Effector memory CD4-positive, alpha-beta T cell (primary cell): Measurements from ENCODE around the gene CACNA1C.

Experiments
- DNase-seq, 3 donors: peaks; one replicate each; pipeline ENCODE4 v3.0.0-alpha.2; 2020
- H3K27ac ChIP-seq: 2 replicates; pipeline ENCODE4 v1.7.0; 2013; ENCODE audit warnings: mild to moderate bottlenecking, low read length, moderate library complexity; ENCODE audit not compliant: insufficient read depth, poor library complexity, severe bottlenecking
- H3K27me3 ChIP-seq: replicated peaks from 2 replicates; pipeline ENCODE4 v1.7.0; 2013; ENCODE audit warnings: mild to moderate bottlenecking, low read length; ENCODE audit not compliant: insufficient read depth, control insufficient read depth, poor library complexity, severe bottlenecking
- H3K36me3 ChIP-seq: 2 replicates; pipeline ENCODE4 v1.7.0; 2013; ENCODE audit warnings: mild to moderate bottlenecking, low read length, moderate library complexity; ENCODE audit not compliant: control insufficient read depth, insufficient read depth
- H3K4me1 ChIP-seq: 2 replicates; pipeline ENCODE4 v1.7.0; 2013; ENCODE audit warnings: low read length, mild to moderate bottlenecking; ENCODE audit not compliant: control insufficient read depth, insufficient read depth, poor library complexity, severe bottlenecking
- H3K4me3 ChIP-seq: 2 replicates; pipeline ENCODE4 v1.7.0; 2013; ENCODE audit warnings: low read length, low read depth, mild to moderate bottlenecking; ENCODE audit not compliant: insufficient read depth, poor library complexity, severe bottlenecking
- H3K9me3 ChIP-seq: 2 replicates; pipeline ENCODE4 v1.7.0; 2013; ENCODE audit warnings: mild to moderate bottlenecking, low read length, moderate library complexity; ENCODE audit not compliant: control insufficient read depth
- total RNA-seq, 3 donors: gene quantifications; one replicate each; lab custom pipeline; 2026; lab: John Stamatoyannopoulos, UW

Gene CACNA1C
- total RNA-seq: 0.52 to 2.3 (median 1.5) reads per million in 3 donors

DNA sequence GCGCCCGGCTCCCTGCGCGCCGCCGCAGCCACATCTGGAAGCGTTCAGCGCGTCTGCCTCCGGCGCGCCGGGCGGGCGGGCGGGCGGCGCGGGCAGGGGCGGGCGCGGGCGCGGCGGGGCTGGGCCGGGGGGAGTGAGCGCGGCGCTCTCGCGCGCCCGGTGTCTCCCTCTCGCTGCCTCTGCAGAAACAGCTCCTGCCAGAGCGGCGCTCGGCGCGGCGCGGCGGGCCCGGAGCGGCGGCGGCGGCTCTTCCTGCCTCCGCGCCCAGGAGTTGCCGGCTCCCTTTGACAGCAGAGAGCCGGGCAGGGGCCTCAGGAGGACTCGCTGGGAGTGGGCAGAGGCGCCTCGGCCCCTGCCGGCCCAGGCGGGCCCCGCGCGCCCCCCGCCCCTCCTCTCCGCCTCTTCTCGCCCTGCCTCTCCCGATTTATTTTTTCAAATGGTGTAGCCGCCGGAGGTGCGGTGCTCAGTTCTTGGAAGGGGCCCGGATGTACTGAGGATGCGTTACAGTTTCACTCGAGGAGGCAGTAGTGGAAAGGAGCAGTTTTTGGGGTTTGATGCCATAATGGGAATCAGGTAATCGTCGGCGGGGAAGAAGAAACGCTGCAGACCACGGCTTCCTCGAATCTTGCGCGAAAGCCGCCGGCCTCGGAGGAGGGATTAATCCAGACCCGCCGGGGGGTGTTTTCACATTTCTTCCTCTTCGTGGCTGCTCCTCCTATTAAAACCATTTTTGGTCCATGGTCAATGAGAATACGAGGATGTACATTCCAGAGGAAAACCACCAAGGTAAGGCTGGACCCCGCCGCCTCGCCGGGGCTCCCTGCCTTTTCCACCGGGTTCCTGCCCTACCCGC lies at the start of gene CACNA1C:
Gene CACNA1C (plus strand): TSS at position 162 of the 853 bp plus-strand sequence. CDS start 576 bp downstream, at position 738.
- Histone ChIP-seq H3K27ac (no peak within 1 kb of the TSS), H3K27me3 (peaks cover 28% of the 10 kb centered on the region), H3K9me3 (no peaks in the 10 kb centered on the region), H3K4me1 (peaks cover 8% of the 10 kb centered on the region), H3K36me3 (no peaks in the 10 kb centered on the region), H3K4me3 (peak within 1 kb of the TSS; percentile 59)
- DNase-seq: no peak

DNA sequence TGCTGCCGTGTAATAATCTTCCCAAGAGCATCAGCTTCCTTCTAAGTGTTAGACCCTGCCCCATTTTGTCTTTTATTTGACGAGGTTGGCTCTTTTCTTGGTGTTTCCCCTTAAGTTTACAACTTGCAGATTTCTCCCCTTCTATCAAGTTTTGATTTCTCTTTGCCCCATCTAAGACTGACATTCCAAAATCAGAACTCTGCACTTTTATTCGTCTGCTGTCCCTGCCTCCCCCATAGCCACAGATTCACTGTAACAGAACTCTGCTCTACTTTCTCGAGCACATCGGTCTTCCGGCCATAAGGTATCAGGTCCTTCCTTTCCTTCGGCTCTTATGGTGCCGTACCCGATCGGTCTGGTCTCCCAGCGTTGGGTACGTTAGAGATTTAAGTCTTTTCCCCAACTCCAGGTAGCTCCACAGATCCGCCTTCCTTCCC lies 49.1 kb upstream of the CACNA1C start:
- no peaks in the 10 kb centered on the region for H3K27me3 ChIP-seq
- H3K4me1 ChIP-seq: peaks cover 5% of the 10 kb centered on the region
- peak overlapping the region; percentile 94 for H3K4me3 ChIP-seq
- peak overlapping the region; percentile 86 for H3K27ac ChIP-seq
- H3K9me3 ChIP-seq: no peaks in the 10 kb centered on the region
- no peak for DNase-seq
- no peaks in the 10 kb centered on the region for H3K36me3 ChIP-seq

DNA sequence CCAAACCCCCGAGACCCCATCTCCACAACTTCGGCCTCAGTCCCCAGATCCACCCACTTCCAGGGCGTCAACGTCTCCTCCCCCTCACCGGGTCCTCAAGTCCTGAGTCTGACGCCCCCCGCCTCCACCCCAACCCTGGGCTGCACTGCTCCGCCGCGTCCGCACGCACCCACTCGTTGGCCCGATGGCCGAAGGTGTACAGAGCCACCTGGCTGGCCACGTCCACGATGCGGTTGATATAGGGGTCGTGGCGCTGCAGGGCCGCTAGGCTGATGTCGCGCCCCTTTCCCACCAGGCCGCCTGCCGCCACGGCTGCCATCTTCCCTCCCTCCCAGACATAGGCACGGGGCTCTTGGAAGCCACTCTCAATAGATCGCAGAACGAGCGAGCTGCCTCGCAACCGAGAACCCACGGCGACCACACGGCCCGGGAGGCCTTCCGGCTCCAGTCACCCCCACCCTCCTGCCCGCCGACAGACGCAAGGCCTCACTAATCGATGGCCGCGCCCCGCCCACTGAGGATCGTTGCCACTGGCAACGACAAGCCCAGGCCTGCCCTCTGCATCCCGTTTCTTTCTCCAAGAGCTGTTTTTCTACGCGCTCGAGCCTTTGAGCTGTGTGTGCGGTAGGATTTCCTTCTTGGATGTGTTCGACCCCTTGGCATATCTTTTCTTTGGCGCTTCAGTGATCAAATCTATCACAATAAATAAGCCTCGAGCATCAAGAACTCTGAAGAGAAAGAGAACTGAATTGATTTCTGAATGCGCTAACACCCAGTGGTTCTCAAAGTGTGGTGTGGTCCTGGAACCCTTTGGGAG lies 48.5 kb upstream of the CACNA1C start, which contains the start of gene DCP1B:
Gene DCP1B (minus strand): TSS at position 345 of the 817 bp plus-strand sequence. CDS start 26 bp downstream, at position 319.
- peak within 1 kb of the TSS; percentile 94 for H3K4me3 ChIP-seq
- DNase-seq: peak; percentile 85 to 89 (median 88)
- peak within 1 kb of the TSS; percentile 86 for H3K27ac ChIP-seq
- H3K27me3 ChIP-seq: no peaks in the 10 kb centered on the region
- H3K9me3 ChIP-seq: no peaks in the 10 kb centered on the region
- no peaks in the 10 kb centered on the region for H3K36me3 ChIP-seq
- peaks cover 5% of the 10 kb centered on the region for H3K4me1 ChIP-seq

DNA sequence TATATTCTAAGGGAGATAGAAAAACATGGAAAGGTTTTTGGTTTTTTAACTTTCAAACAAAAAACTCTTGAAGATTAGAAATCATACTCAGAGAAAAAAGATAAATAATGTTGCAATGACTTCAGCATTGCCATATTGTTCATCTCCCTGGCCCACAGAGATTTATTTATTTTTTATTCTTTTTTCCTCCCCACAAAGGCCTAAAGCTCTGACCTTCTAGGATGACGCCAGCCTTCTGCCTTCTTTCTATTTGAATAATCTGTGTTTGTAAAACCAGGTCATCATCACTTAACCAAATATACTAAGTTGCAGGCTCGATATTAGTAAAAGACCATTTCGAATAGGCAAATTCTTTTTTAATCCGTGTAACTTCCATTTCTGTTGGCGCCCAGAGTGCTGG lies 44.1 kb upstream of the CACNA1C start:
- no peak for DNase-seq

DNA sequence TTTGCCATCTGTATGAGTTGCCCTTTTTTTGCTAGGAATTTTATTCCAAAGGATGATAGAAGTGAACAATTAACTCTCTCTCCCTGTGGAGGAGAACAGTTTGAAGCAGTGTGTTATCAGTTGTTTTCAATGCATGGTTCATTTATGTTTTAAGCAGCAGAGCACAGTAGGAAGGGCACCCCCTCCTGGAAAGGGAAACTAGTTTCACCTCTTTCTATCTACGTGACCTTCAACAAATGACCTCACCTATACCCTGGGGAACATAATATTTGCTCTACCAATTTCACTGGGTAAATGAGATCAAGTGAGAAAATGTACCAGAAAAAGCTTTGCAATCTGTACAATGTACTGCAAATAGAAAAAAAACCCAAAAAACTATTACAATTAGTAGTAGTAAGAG lies 43.2 kb upstream of the CACNA1C start:
- H3K27me3 ChIP-seq: no peaks in the 10 kb centered on the region
- DNase-seq: no peak
- H3K4me3 ChIP-seq: no peak overlapping the region
- H3K36me3 ChIP-seq: no peaks in the 10 kb centered on the region
- H3K27ac ChIP-seq: no peak overlapping the region
- no peaks in the 10 kb centered on the region for H3K9me3 ChIP-seq
- no peaks in the 10 kb centered on the region for H3K4me1 ChIP-seq

More for the DNA sequence above, 44.1 kb upstream of the CACNA1C start:
- H3K27me3 ChIP-seq: no peaks in the 10 kb centered on the region
- no peaks in the 10 kb centered on the region for H3K36me3 ChIP-seq
- no peaks in the 10 kb centered on the region for H3K9me3 ChIP-seq
- no peak overlapping the region for H3K27ac ChIP-seq
- no peak overlapping the region for H3K4me3 ChIP-seq
- peaks cover under 1% of the 10 kb centered on the region for H3K4me1 ChIP-seq

DNA sequence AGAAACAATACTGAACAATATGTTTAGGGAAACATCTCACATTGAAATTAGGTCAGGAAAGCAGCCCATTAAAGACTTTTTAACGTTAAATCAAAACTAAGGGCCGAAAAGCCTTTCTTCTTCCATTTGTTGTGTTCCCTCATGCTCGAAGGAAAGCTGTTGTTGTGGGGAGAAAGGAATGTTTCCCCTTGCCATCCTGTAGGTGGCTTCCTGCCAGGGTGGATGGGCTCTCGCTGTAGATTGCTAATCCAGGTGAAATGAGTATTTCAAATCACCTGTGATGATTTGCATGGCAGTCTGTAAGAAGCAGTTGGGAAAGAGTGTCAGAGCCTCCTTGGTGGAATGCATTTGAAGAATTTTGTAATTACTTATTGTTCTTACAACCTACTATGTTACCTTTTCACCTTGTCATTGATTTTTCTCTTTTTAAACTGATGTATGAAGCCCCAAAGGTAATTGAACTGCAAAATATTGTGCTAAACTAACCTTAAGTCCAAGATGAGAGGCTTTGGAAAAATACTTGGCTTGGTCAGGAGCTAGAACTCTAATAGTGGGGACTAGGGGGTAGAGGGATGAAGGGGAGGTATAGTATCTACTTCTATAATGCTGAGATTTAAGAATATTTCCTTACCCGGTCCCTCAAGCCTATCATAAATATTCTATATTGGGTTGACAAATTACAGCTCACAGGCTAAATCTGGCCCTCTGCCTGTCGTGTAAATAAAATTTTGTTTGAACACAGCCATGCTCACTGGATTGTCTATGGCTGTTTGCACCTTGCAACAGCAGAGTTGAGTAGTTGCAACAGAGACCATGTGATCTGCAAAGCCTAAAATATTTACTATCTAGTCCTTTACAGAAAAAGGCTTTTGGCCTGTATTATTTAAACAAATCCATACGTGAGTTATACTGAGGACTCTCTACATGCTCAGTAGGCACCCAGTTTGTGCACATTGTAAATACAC lies 40.9 kb upstream of the CACNA1C start:
- Histone ChIP-seq H3K27me3 (no peaks in the 10 kb centered on the region), H3K9me3 (no peaks in the 10 kb centered on the region), H3K4me1 (no peaks in the 10 kb centered on the region), H3K4me3 (no peak overlapping the region), H3K36me3 (no peaks in the 10 kb centered on the region), H3K27ac (no peak overlapping the region)
- no peak for DNase-seq

DNA sequence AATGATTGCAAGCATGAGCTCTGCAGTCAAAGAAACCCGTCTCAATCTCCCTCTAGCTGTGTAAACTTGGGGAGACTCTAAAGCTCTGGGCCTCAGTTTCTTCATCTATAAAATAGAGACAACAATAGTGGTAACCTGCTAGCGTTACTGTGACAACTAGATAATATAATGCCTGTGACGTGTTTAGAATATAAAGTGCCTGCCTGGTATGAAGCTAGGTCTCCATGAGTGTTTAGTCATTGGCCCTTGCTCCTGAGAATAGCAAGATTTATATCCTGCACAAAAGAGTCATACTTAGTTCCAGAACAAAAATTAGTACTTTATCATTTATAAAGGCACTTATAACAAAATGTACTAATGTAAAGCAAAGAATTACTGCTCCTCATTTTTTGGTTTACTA lies 39.7 kb upstream of the CACNA1C start:
- Histone ChIP-seq H3K27me3 (no peaks in the 10 kb centered on the region), H3K9me3 (no peaks in the 10 kb centered on the region)
- DNase-seq: no peak

DNA sequence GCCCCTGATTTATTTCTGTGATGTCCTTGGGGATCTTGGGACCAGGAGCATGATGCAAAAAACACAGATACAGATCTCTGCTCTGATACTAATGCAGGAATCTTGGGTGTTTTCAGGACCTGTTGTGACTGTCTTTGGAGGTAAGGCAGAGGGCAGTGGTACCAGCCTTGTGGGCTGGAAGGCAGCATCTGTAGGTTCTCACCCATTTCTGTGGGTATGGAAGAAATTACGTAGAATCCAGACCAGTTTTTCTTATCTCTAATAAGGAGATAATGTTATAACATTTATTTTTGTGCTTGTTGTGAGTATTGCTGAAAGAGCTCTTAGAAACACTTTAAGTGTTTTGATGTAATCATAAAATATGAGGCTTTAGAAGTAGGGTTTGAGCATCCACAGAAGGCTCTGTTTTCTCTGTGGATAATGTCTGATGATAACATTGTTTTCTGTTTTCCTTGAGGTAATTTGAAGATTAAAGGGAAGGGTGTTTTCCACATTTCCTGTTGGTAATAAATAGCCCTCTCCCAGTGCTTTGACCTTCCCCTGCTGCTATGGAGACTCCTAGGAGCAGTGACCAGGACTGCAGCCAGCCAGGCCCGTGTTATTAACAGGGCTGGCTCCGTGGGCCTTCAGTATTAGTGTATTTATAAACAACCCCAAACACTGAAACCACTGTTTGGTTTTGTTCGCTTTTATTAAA lies 39.1 kb upstream of the CACNA1C start:
- Histone ChIP-seq H3K4me1 (no peaks in the 10 kb centered on the region), H3K4me3 (no peak overlapping the region), H3K27ac (no peak overlapping the region), H3K36me3 (no peaks in the 10 kb centered on the region), H3K9me3 (no peaks in the 10 kb centered on the region), H3K27me3 (no peaks in the 10 kb centered on the region)
- no peak for DNase-seq

More for the DNA sequence above, 39.7 kb upstream of the CACNA1C start:
- Histone ChIP-seq H3K4me3 (no peak overlapping the region), H3K27ac (no peak overlapping the region), H3K36me3 (no peaks in the 10 kb centered on the region), H3K4me1 (no peaks in the 10 kb centered on the region)

DNA sequence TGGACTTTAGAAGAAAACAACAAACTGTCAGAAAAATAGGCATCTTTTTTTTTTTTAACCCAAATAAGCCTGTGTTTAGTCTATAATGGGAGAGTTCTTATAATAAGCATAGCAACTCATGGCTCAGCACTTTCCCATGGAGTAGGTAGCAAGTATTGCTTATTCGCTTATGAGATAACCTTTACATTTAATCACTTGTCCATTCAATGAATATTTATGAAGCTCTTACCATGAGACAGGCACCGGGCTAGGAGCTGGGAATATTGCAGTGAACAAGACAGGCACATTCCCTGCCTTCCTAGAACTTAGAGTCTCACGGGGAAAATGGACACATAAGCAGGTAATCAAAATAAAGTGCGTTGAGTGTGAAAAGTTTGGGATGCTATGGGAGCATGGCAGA lies 38.6 kb upstream of the CACNA1C start:
- no peaks in the 10 kb centered on the region for H3K9me3 ChIP-seq
- H3K4me3 ChIP-seq: no peak overlapping the region
- H3K36me3 ChIP-seq: no peaks in the 10 kb centered on the region
- H3K27me3 ChIP-seq: no peaks in the 10 kb centered on the region
- DNase-seq: no peak
- H3K27ac ChIP-seq: no peak overlapping the region
- no peaks in the 10 kb centered on the region for H3K4me1 ChIP-seq
